Measurements from ENCODE around the gene XYLT2. TPM values are rescaled to one million over a fixed set of nuclear protein-coding genes. Genes with fewer than 3 reads are reported as not detected.

The XYLT2 gene
- total and polyA plus RNA-seq, 2 of the 8 experiments (the other 6 are each of a cell fraction or from before 2014, with no cell fraction given) = 28.0 to 29.9 TPM

DNA sequence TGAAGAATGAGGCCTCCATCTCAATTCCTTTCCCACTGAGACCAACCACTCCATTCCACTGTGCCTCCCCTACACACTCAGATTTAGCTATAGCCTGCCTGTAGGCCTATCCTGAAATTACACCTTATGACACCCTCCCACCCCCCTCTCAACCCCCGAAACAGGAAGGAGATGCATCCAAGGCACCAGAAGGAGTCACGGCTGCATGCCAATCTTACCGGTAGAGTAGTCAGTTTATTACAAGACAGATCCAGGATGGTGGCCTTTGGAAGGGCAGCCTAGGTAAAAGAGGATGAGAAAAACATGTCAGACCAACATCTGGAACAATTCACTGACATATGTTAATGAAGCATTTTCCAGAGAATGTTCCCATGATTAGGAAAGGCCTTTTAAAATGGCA lies 48.8 kb downstream of the XYLT2 start:
- Histone ChIP-seq H2BK5ac (ENCODE audit: low read depth, low read length) (no peak overlapping the region), H3K23me2 (ENCODE audit: low read depth, low read length) (peaks cover 7% of the 10 kb centered on the region; the same call in 1 of the 2 replicates), H3K4ac (replicated peaks; ENCODE audit: insufficient read length, low read depth, low read length) (no peak overlapping the region), H3K23ac (ENCODE audit: insufficient read length) (no peak overlapping the region), H3K9ac (replicated peaks in 1 of 4; ENCODE audit: extremely low read depth in 1 of 4, low read depth in 3 of 4, low read length in 3 of 4) (no peak overlapping the region), H4K20me1 (replicated peaks in 1 of 2; ENCODE audit: control insufficient read depth in 1 of 2, insufficient read depth in 2 of 2, low read length in 2 of 2) (peaks cover 4 to 14% of the 10 kb centered on the region in 2 experiments), H4K8ac (ENCODE audit: extremely low read depth, insufficient read depth, low read length) (no peak overlapping the region), H4K5ac (ENCODE audit: insufficient read length, low read depth, low read length) (no peak overlapping the region), H2BK12ac (ENCODE audit: low read depth, low read length) (no peak overlapping the region), H3K4me3 (ENCODE audit: extremely low read depth in 1 of 4, insufficient read depth in 2 of 4, low read depth in 3 of 4, low read length in 4 of 4) (no peak overlapping the region), H2BK15ac (ENCODE audit: low read length) (no peak overlapping the region), H3K4me2 (ENCODE audit: insufficient read depth in 1 of 2, low read depth in 2 of 2, low read length in 2 of 2) (no peak overlapping the region), H3K56ac (replicated peaks; ENCODE audit: insufficient read length, low read depth, low read length) (no peak overlapping the region), H2BK20ac (ENCODE audit: low read length) (no peak overlapping the region), H3K79me2 (ENCODE audit: control insufficient read depth in 1 of 2, insufficient read depth in 2 of 2, low read length in 2 of 2) (peaks cover 0 to 18% of the 10 kb centered on the region in 2 experiments; a peak in 3 of 4 replicates), H2BK120ac (replicated peaks; ENCODE audit: low read depth, low read length) (no peak overlapping the region), H3K9me3 (ENCODE audit: insufficient read depth in 2 of 2, low read depth in 1 of 2, low read length in 1 of 2) (peaks cover 0 to 3% of the 10 kb centered on the region in 2 experiments; a peak in 1 of 4 replicates), H3K14ac (ENCODE audit: insufficient read length) (no peak overlapping the region), H4K91ac (replicated peaks; ENCODE audit: insufficient read length, low read length) (no peak overlapping the region), H3K36me3 (ENCODE audit: control insufficient read depth in 2 of 4, insufficient read depth in 4 of 4, low read length in 3 of 4) (peaks cover 38 to 50% (median 45%) of the 10 kb centered on the region in 4 experiments), H2AK5ac (ENCODE audit: low read depth, low read length) (no peak overlapping the region), H2AFZ (ENCODE audit: low read length) (no peak overlapping the region), H3K27me3 (replicated peaks in 1 of 4; ENCODE audit: control insufficient read depth in 3 of 4, extremely low read depth in 1 of 4, insufficient read depth in 3 of 4, low read length in 3 of 4) (no peaks in the 10 kb centered on the region), H3K79me1 (ENCODE audit: low read depth, low read length) (peaks cover 5% of the 10 kb centered on the region), H3K4me1 (replicated peaks in 1 of 4; ENCODE audit: control insufficient read depth in 3 of 4, insufficient read depth in 4 of 4, low read length in 3 of 4) (no peaks in the 10 kb centered on the region; a peak in 3 of 7 replicates), H3K18ac (ENCODE audit: extremely low read depth, low read length) (no peak overlapping the region), H3K27ac (ENCODE audit: low read depth, low read length) (no peak overlapping the region)
- 64% methylated on average over 3 of the region's 3 CpGs; no CpG with 5 or more reads in 1 of the 2 experiments for WGBS, 2 experiments (ENCODE audit: extremely low coverage in 1 of 2, insufficient coverage in 1 of 2, insufficient read length in 1 of 2, insufficient replicate concordance in 2 of 2, low coverage in 1 of 2, low lambda C conversion rate in 2 of 2, missing lambda C conversion rate in 1 of 2)
- no peak for DNase-seq (ENCODE audit: low read depth in 1 of 2, low spot score in 2 of 2)
- ChIA-PET CTCF (ENCODE audit: partially characterized antibody) (interaction anchor here (1.3 to 5.5 kb wide), 4 partner anchors 9 to 84 kb away, joined by 3 to 87 read pairs (median 40); partner anchors contain the start of genes ACSF2 and RSAD1), POLR2A (ENCODE audit: partially characterized antibody) (interaction anchor here (1.2 to 27.4 kb wide), 2 partner anchors 10 to 27 kb away, joined by 3 to 313 read pairs; partner anchors contain the start of genes EME1 and MRPL27)
- FAIRE-seq = no peak
- TF ChIP-seq, protein P1, sequence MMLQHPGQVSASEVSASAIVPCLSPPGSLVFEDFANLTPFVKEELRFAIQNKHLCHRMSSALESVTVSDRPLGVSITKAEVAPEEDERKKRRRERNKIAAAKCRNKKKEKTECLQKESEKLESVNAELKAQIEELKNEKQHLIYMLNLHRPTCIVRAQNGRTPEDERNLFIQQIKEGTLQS (IDR thresholded peaks at IDR 0.05; ENCODE audit: insufficient read depth, low read depth, low read length) = no peak
- TF ChIP-seq CEBPB (IDR thresholded peaks at IDR 0.05; ENCODE audit: low read depth, low read length) (no peak), EGR1 (IDR thresholded peaks at IDR 0.05; ENCODE audit: borderline replicate concordance, low read depth, low read length) (no peak), USF2 (IDR thresholded peaks at IDR 0.05; ENCODE audit: low read length) (no peak), BRCA1 (IDR thresholded peaks at IDR 0.05; ENCODE audit: low read depth, low read length) (no peak), SP1 (IDR thresholded peaks at IDR 0.05; ENCODE audit: low read depth, low read length) (no peak), CHD1 (IDR thresholded peaks at IDR 0.05; ENCODE audit: low read depth, low read length) (no peak), BCL11A (IDR thresholded peaks at IDR 0.05; ENCODE audit: low read depth in 2 of 2, low read length in 2 of 2) (no peak), CHD2 (IDR thresholded peaks at IDR 0.05; ENCODE audit: low read length) (no peak)
- TF ChIP-seq, protein P2, sequence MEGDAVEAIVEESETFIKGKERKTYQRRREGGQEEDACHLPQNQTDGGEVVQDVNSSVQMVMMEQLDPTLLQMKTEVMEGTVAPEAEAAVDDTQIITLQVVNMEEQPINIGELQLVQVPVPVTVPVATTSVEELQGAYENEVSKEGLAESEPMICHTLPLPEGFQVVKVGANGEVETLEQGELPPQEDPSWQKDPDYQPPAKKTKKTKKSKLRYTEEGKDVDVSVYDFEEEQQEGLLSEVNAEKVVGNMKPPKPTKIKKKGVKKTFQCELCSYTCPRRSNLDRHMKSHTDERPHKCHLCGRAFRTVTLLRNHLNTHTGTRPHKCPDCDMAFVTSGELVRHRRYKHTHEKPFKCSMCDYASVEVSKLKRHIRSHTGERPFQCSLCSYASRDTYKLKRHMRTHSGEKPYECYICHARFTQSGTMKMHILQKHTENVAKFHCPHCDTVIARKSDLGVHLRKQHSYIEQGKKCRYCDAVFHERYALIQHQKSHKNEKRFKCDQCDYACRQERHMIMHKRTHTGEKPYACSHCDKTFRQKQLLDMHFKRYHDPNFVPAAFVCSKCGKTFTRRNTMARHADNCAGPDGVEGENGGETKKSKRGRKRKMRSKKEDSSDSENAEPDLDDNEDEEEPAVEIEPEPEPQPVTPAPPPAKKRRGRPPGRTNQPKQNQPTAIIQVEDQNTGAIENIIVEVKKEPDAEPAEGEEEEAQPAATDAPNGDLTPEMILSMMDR (IDR thresholded peaks at IDR 0.05; ENCODE audit: control extremely low read depth in 1 of 3, insufficient read depth in 1 of 3, low read depth in 1 of 3, low read length in 3 of 3) = no peak
